Tibial nerve (tissue), 4 donors: ENCODE measurements around the gene ABHD17A.

Source experiments
- EP300 ChIP-seq, 2 donors: sonication (generic); formaldehyde crosslinking; IDR thresholded peaks; one replicate each; pipeline ENCODE4 v1.6.1; 2017; ENCODE audit warnings: antibody characterized with exemption in 2 of 2, mild to moderate bottlenecking in 1 of 2
- POLR2A ChIP-seq, 2 donors: fragments of 450-650 bp; IDR thresholded peaks; one replicate each; pipeline ENCODE4 v1.6.1; 2017; ENCODE audit warnings: antibody characterized with exemption in 2 of 2, mild to moderate bottlenecking in 2 of 2, moderate library complexity in 2 of 2
- TF ChIP-seq, protein P1 (sequence below), 5 experiments: fragments of 200-600 bp in 3 of 5; fragments of 450-650 bp in 2 of 5; sonication (generic) in 3 of 5; IDR thresholded peaks; one replicate each; pipeline ENCODE4 v1.5.1; 2016 to 2019; ENCODE audit warnings: antibody characterized with exemption in 5 of 5, mild to moderate bottlenecking in 3 of 5, moderate library complexity in 2 of 5

DNA sequence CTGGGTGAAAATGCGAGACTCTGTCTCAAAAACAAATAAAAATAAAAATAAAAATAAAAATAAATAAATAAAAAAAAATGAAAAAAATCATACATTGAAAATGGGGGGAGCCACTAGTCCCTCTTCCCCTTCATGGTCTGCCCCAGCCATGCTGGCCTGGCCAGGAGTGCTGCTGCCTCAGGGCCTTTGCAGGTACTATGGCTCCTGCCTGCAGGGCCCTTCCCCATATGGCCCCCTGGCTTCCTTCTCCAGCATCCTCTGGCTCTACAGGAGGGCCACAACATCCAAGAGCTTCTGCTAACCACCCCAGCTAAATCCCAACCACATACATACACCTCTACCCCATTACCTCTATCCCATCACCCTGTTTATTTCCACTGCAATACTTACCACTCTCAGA lies 4.6 kb upstream of the ABHD17A start:
- TF ChIP-seq, protein P1, sequence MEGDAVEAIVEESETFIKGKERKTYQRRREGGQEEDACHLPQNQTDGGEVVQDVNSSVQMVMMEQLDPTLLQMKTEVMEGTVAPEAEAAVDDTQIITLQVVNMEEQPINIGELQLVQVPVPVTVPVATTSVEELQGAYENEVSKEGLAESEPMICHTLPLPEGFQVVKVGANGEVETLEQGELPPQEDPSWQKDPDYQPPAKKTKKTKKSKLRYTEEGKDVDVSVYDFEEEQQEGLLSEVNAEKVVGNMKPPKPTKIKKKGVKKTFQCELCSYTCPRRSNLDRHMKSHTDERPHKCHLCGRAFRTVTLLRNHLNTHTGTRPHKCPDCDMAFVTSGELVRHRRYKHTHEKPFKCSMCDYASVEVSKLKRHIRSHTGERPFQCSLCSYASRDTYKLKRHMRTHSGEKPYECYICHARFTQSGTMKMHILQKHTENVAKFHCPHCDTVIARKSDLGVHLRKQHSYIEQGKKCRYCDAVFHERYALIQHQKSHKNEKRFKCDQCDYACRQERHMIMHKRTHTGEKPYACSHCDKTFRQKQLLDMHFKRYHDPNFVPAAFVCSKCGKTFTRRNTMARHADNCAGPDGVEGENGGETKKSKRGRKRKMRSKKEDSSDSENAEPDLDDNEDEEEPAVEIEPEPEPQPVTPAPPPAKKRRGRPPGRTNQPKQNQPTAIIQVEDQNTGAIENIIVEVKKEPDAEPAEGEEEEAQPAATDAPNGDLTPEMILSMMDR (IDR thresholded peaks at IDR 0.05) = no peak
- no peak for TF ChIP-seq EP300 (IDR thresholded peaks at IDR 0.05)
- no peak for TF ChIP-seq POLR2A (IDR thresholded peaks at IDR 0.05)
